Heart right ventricle (tissue), 16 donors: ENCODE data around the gene GRAP2. TPM values are rescaled to one million over a fixed set of nuclear protein-coding genes. Genes with fewer than 3 reads are reported as not detected.
"Not testable (repeated sequence)": the region's sequence is repeated elsewhere in the genome, so short reads cannot be mapped to it uniquely, and the experiment has no call there.

Source experiments
- ATAC-seq, 8 donors: fragments of 200-7000 bp; cut with Tn5 transposase; one replicate each; pipeline ENCODE4 v1.9.1; 2020; ENCODE audit warnings: mild to moderate bottlenecking in 8 of 8, moderate library complexity in 8 of 8, moderate number of reproducible peaks in 1 of 8
- DNase-seq, 2 donors: peaks; one replicate each; pipeline ENCODE4 v3.0.0-alpha.2; 2020
- H3K27ac ChIP-seq, 10 donors: fragments of 200-600 bp; sonication (generic) in 2 of 10; one replicate each; pipeline versions ENCODE4 v1.5.0 to v1.8.0; 2020 to 2022; ENCODE audit warnings: mild to moderate bottlenecking in 3 of 10
- H3K27me3 ChIP-seq, 7 donors: fragments of 200-600 bp; one replicate each; pipeline ENCODE4 v1.8.0; 2021 to 2022; ENCODE audit warnings: mild to moderate bottlenecking in 2 of 7
- H3K36me3 ChIP-seq, 9 donors: fragments of 200-600 bp; sonication (generic) in 1 of 9; one replicate each; pipeline versions ENCODE4 v1.5.0 to v1.8.0; 2020 to 2022; ENCODE audit warnings: mild to moderate bottlenecking in 2 of 9
- H3K4me1 ChIP-seq, 9 donors: fragments of 200-600 bp; sonication (generic) in 1 of 9; one replicate each; pipeline versions ENCODE4 v1.5.0 to v1.8.0; 2020 to 2022; ENCODE audit warnings: mild to moderate bottlenecking in 4 of 9
- H3K4me3 ChIP-seq, 10 donors: fragments of 200-600 bp; sonication (generic) in 2 of 10; one replicate each; pipeline versions ENCODE4 v1.5.0 to v1.8.0; 2020 to 2022; ENCODE audit warnings: mild to moderate bottlenecking in 7 of 10, moderate library complexity in 2 of 10
- H3K9me3 ChIP-seq, 11 donors: fragments of 200-600 bp in 10 of 11; sonication (generic) in 2 of 11; one replicate each; pipeline versions ENCODE4 v1.5.0 to v1.8.0; 2013 to 2022; ENCODE audit warnings: mild to moderate bottlenecking in 2 of 11, control low read depth in 1 of 11, moderate library complexity in 1 of 11
- CTCF ChIP-seq, 9 donors: fragments of 200-600 bp; sonication (generic) in 2 of 9; IDR thresholded peaks; one replicate each; pipeline versions ENCODE4 v1.5.0 to v1.8.0; 2021 to 2022; ENCODE audit warnings: antibody characterized with exemption in 9 of 9, mild to moderate bottlenecking in 5 of 9, moderate library complexity in 1 of 9
- WGBS, 2 donors: extraction: QIAGEN DNeasy Blood & Tissue Kit; methylation state at CpG; one replicate each; pipeline ENCODE4 v1.1.7; 2013; ENCODE audit warnings: inconsistent platforms in 1 of 2; 5-methylcytosine and 5-hydroxymethylcytosine counted together
- intact Hi-C, 10 donors: fragments of 100-400 bp; cut with DNase I; formaldehyde crosslinking; loops; one replicate each; pipeline versions ENCODE4 v1.11.1 to v1.14.2; 2022
- polyA plus RNA-seq, 2 donors: library from polyadenylated mRNA; stranded (reverse); fragments of 200-250 nt; gene quantifications; one replicate each; pipeline ENCODE4 v1.2.3, GENCODE V29; 2013
- total RNA-seq, 10 donors: library from RNA; stranded (reverse); fragmentation: NEBNext Ultra II Directional in 3 of 10; extraction: Animal tissue kit (Norgen Biotek cat#: 25700) in 3 of 10; gene quantifications; one replicate each; pipeline versions ENCODE4 v1.2.1 to v1.2.4, GENCODE V29; 2021 to 2023
- donor health status: Arrhythmogenic right ventricular cardiomyopathy.
- donor health status: ischemic (EF 13 %, LVEDD 7.1; RV severe dilation, severe dysfunction).
- donor health status: healthy with polysubstance abuse.
- donor health status: DM: no; HTN: yes; CAD: no.
- donor health status: DM: no; HTN: no; CAD: no.
- donor health status: ischemic (EF 25% LVEDD 6.9; RV normal size, moderate dysfunction).
- donor health status: ischemic (EF 25% LVEDD 5.7; RV mildly dilated, moderate dysfunction).
- donor health status: healthy.
- donor health status: DM: yes; HTN: yes; CAD: no.
- donor health status: Ischemic cardiomyopathy.
- donor health status: ischemic (EF 35%, LVEDD 5.7; RV mildly dilated, moderate dysfunction).
- donor health status: nonischemic (EF 11% LVEDD 7.7; RV severe dilation, severe dysfunction).
- donor health status: DM: yes; HTN: yes; CAD: no.
- donor health status: PGD.
- donor health status: ischemic (EF 29% LVEDD 5.4; RV normal size, mild dysfunction).
- donor health status: nonischemic (EF 23%, LVEDD 6.1; RV moderate dilation, normal function).

GRAP2 gene
- total and polyA plus RNA-seq, 12 donors: 0.19 to 5.6 (median 0.60) TPM

DNA sequence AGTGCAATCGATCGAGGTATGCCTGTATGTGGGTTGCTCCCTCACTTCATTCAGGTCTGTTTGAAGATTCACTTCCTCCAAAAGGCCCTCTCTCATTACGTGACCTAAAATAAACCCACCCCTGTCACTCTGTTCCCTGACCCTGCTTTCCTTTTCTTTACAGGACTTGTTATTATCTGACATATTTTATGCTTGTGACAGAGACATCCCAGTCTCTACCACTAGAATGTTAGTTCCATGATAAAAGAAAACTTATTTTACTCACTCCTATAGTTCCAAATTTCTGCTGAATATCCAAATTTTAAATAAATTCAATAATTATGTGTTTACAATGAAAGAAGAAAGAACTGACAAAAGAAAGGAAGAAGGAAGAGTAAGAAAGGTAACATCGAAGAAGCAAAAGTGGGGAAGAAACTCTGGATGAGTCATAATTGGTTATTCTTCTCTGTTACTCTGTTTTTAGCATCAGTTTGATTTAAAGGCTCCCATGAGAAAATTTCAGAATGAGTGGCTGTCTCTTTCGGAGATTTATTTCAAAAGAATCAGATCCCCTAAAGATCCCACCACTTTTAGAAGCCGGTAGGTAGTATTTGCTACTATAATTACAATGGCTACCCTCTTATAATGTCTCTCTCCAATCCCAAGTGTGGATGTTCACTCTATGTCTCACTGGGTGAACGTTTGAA, 40.8 kb upstream of the GRAP2 start:
- ATAC-seq: no peak
- Histone ChIP-seq H3K36me3 (no peaks in the 10 kb centered on the region), H3K9me3 (no peaks in the 10 kb centered on the region), H3K27me3 (peaks cover 0 to 62% (median 21%) of the 10 kb centered on the region in 7 donors), H3K4me1 (no peaks in the 10 kb centered on the region), H3K4me3 (no peak overlapping the region), H3K27ac (no peak overlapping the region)
- DNase-seq: no peak
- intact Hi-C loops: loop anchor here in 2 of 10 donors (10.0 kb wide), 2 partner anchors 55 to 65 kb away; no protein-coding TSS in a partner anchor
- TF ChIP-seq CTCF (IDR thresholded peaks at IDR 0.05): no peak
- WGBS, 2 donors: 62 to 63% methylated on average over 7 of the region's 7 CpGs

DNA sequence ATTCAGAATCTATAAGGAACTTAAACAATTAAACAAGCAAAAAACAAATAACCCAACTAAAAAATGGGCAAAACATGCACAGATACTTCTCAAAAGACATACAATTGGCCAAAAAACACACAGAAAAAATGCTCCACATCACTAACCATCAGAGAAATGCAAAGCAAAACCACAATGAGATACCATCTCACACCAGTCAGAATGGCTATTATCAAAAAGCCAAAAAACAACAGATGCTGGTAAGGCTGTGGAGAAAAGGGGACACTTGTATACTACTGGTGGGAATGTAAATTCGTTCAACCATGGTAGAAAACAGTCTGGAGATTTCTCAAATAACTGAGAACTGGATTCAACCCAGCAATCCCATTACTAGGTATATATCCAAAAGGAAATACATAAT, 32.1 kb upstream of the GRAP2 start:
- no peak for DNase-seq
- Histone ChIP-seq H3K27ac (no peak overlapping the region), H3K27me3 (peaks cover 0 to 43% (median 15%) of the 10 kb centered on the region in 7 donors), H3K4me3 (no peak overlapping the region), H3K4me1 (no peaks in the 10 kb centered on the region), H3K9me3 (peaks cover 0 to 5% (median 0%) of the 10 kb centered on the region in 11 donors), H3K36me3 (no peaks in the 10 kb centered on the region)
- 52 to 67% methylated on average over 1 of the region's 1 CpG for WGBS, 2 donors
- intact Hi-C loops: no loop called here
- no peak for ATAC-seq
- TF ChIP-seq CTCF (IDR thresholded peaks at IDR 0.05): no peak

- ATAC-seq, H3K36me3 ChIP-seq, intact Hi-C loops, H3K4me1 ChIP-seq, H3K9me3 ChIP-seq, H3K27ac ChIP-seq, DNase-seq, H3K4me3 ChIP-seq: not testable (repeated sequence)
- WGBS, 2 donors: 88 to 89% methylated on average over 2 of the region's 2 CpGs
- H3K27me3 ChIP-seq: peaks cover 0 to 33% (median 19%) of the 10 kb centered on the region in 7 donors
Observed at GRCh38 chr22:39869797-39870196, 31.1 kb upstream of the GRAP2 start.

DNA sequence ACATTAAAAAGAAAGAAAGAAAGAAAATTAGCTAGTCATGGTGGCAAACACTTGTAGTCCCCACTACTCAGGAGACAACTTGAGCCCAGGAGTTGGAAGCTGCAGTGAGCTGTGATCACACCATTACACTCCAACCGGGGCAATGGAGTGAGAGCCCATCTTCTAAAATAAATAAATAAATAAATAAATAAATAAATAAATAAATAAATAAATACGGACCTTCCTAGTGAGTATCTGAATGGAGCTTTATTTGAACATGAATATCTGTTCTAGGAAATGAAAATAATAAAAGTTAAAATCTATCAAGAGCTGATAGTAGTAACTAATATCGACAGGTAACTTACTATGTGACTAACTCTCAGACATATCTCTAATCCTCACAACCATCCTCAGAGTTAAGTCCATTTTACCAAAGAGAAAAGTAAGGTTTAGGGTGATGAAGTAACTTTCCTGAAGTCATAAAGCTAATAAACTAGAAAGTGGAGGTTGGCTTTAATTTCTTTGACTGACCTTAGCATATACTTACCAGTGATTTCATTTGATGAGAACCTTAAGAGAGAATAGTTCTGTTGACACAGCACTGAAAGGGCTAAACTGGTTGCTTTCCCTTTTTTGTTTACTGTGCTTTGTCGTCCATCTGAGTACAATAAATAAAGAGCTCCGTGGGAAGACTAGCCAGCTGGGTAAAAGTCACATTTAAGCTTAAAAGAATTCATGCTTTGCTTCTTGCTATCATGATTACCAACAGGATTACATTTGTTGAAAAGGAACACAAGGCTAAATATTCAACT, 29.7 kb upstream of the GRAP2 start:
- DNase-seq: no peak
- ATAC-seq: no peak
- TF ChIP-seq CTCF (IDR thresholded peaks at IDR 0.05): no peak
- Histone ChIP-seq H3K4me3 (no peak overlapping the region), H3K9me3 (peaks cover 0 to 5% (median 0%) of the 10 kb centered on the region in 11 donors), H3K27ac (no peak overlapping the region), H3K27me3 (peaks cover 0 to 33% (median 19%) of the 10 kb centered on the region in 7 donors), H3K36me3 (no peaks in the 10 kb centered on the region), H3K4me1 (no peaks in the 10 kb centered on the region)
- intact Hi-C loops: no loop called here
- 74 to 76% methylated on average over 5 of the region's 5 CpGs for WGBS, 2 donors
